Astrocyte (in vitro differentiated cells and primary cell): ENCODE measurements around the gene DNAJC7. TPM values are rescaled to one million over a fixed set of nuclear protein-coding genes. Genes with fewer than 3 reads are reported as not detected.

ENCODE experiments used
- DNase-seq: peaks from one replicate; pipeline ENCODE4 v3.0.0-alpha.2; 2010; ENCODE audit warnings: low read depth
- FAIRE-seq: peaks from 2 replicates; lab custom pipeline; 2011; peaks lifted over from hg19 to GRCh38; lab: Jason Lieb, UNC
- H2AFZ ChIP-seq: 2 replicates; pipeline ENCODE4 v1.6.0; 2012; ENCODE audit warnings: low read depth, low read length, inconsistent platforms
- H3K27ac ChIP-seq: 2 replicates; pipeline ENCODE4 v1.5.1; 2011; ENCODE audit warnings: low read depth, low read length, inconsistent platforms
- H3K27me3 ChIP-seq: 2 replicates; pipeline ENCODE4 v1.6.0; 2011; ENCODE audit warnings: low read length, inconsistent platforms; ENCODE audit not compliant: insufficient read depth
- H3K36me3 ChIP-seq: 2 replicates; pipeline ENCODE4 v1.5.1; 2011; ENCODE audit warnings: low read length, inconsistent platforms; ENCODE audit not compliant: insufficient read depth
- H3K4me1 ChIP-seq: 2 replicates; pipeline ENCODE4 v1.5.1; 2011; ENCODE audit warnings: low read length, inconsistent platforms; ENCODE audit not compliant: insufficient read depth
- H3K4me2 ChIP-seq: 2 replicates; pipeline ENCODE4 v1.6.0; 2012; ENCODE audit warnings: low read length, inconsistent platforms
- H3K4me3 ChIP-seq: 2 replicates; pipeline ENCODE4 v1.5.1; 2011; ENCODE audit warnings: low read depth, mild to moderate bottlenecking, low read length, inconsistent platforms; ENCODE audit not compliant: insufficient read depth
- H3K79me2 ChIP-seq: 2 replicates; pipeline ENCODE4 v1.6.0; 2012; ENCODE audit warnings: mild to moderate bottlenecking, low read length, inconsistent platforms; ENCODE audit not compliant: insufficient read depth
- H3K9ac ChIP-seq: 2 replicates; pipeline ENCODE4 v1.6.0; 2012; ENCODE audit warnings: mild to moderate bottlenecking, low read length, inconsistent platforms
- H3K9me3 ChIP-seq: 2 replicates; pipeline ENCODE4 v1.5.1; 2012; ENCODE audit warnings: low read depth, mild to moderate bottlenecking, low read length, inconsistent platforms; ENCODE audit not compliant: insufficient read depth
- H4K20me1 ChIP-seq: 2 replicates; pipeline ENCODE4 v1.6.0; 2012; ENCODE audit warnings: low read length, inconsistent platforms; ENCODE audit not compliant: insufficient read depth
- H3K27ac Mint-ChIP-seq: one replicate; pipeline ENCODE4 v1.8.0; 2021; ENCODE audit warnings: mild to moderate bottlenecking, mixed read lengths; ENCODE audit not compliant: unreplicated experiment
- H3K27me3 Mint-ChIP-seq: one replicate; pipeline ENCODE4 v1.8.0; 2021; ENCODE audit warnings: low read depth, mixed read lengths; ENCODE audit not compliant: unreplicated experiment
- H3K36me3 Mint-ChIP-seq: one replicate; pipeline ENCODE4 v1.8.0; 2021; ENCODE audit warnings: low read depth, mixed read lengths; ENCODE audit not compliant: unreplicated experiment
- H3K4me1 Mint-ChIP-seq: one replicate; pipeline ENCODE4 v1.8.0; 2021; ENCODE audit warnings: low read depth, mixed read lengths; ENCODE audit not compliant: unreplicated experiment
- H3K4me3 Mint-ChIP-seq: one replicate; pipeline ENCODE4 v1.8.0; 2021; ENCODE audit warnings: mild to moderate bottlenecking, moderate library complexity, mixed read lengths; ENCODE audit not compliant: unreplicated experiment
- H3K9me3 Mint-ChIP-seq: one replicate; pipeline ENCODE4 v1.8.0; 2021; ENCODE audit warnings: mild to moderate bottlenecking, mixed read lengths; ENCODE audit not compliant: unreplicated experiment
- EZH2 ChIP-seq: IDR thresholded peaks from 2 replicates; pipeline ENCODE4 v1.6.1; 2012; ENCODE audit warnings: mild to moderate bottlenecking, low read length, inconsistent platforms; ENCODE audit not compliant: insufficient read depth
- total RNA-seq: library from RNA; stranded (reverse); gene quantifications from 2 replicates; pipeline ENCODE4 v1.2.1, GENCODE V29; 2021
- TF ChIP-seq, protein P1 (sequence below): IDR thresholded peaks from 2 replicates; pipeline ENCODE4 v1.5.1; 2011; ENCODE audit warnings: low read depth, mild to moderate bottlenecking, inconsistent platforms, low read length, moderate library complexity; ENCODE audit not compliant: insufficient read depth

Gene DNAJC7
- total RNA-seq, 1 donor from 2014 or later = 96.0 TPM

DNA sequence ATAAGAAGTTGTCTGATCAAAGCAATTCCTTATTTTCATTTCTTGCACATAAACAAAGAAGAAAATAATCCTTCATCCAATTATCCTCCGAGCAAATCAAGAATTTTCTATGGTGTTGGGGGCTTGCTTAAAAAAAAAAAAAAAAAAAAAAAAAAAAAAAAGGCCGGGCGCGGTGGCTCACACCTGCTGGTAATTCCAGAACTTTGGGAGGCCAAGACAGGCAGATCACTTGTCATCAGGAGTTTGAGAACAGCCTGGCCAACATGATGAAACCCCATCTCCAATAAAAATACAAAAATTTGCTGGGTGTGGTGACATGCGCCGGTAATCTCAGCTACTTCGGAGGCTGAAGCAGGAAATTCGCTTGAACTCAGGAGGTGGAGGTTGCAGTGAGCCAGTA, 31.3 kb downstream of the DNAJC7 start:
- Mint-ChIP-seq H3K27me3 (no peaks in the 10 kb centered on the region), H3K4me1 (peaks cover 14% of the 10 kb centered on the region), H3K27ac (no peak overlapping the region), H3K36me3 (peaks cover 26% of the 10 kb centered on the region), H3K9me3 (no peaks in the 10 kb centered on the region), H3K4me3 (no peak overlapping the region)
- Histone ChIP-seq H3K27ac (no peak overlapping the region), H2AFZ (no peak overlapping the region), H3K4me2 (no peak overlapping the region), H3K4me1 (peaks cover 6% of the 10 kb centered on the region), H3K79me2 (peaks cover 2% of the 10 kb centered on the region), H3K36me3 (peaks cover 66% of the 10 kb centered on the region), H4K20me1 (peaks cover 22% of the 10 kb centered on the region), H3K9me3 (no peaks in the 10 kb centered on the region), H3K4me3 (no peak overlapping the region), H3K27me3 (no peaks in the 10 kb centered on the region), H3K9ac (no peak overlapping the region)
- no peak for DNase-seq
- FAIRE-seq = no peak
- TF ChIP-seq EZH2 = no peak
- TF ChIP-seq, protein P1, sequence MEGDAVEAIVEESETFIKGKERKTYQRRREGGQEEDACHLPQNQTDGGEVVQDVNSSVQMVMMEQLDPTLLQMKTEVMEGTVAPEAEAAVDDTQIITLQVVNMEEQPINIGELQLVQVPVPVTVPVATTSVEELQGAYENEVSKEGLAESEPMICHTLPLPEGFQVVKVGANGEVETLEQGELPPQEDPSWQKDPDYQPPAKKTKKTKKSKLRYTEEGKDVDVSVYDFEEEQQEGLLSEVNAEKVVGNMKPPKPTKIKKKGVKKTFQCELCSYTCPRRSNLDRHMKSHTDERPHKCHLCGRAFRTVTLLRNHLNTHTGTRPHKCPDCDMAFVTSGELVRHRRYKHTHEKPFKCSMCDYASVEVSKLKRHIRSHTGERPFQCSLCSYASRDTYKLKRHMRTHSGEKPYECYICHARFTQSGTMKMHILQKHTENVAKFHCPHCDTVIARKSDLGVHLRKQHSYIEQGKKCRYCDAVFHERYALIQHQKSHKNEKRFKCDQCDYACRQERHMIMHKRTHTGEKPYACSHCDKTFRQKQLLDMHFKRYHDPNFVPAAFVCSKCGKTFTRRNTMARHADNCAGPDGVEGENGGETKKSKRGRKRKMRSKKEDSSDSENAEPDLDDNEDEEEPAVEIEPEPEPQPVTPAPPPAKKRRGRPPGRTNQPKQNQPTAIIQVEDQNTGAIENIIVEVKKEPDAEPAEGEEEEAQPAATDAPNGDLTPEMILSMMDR = no peak

DNA sequence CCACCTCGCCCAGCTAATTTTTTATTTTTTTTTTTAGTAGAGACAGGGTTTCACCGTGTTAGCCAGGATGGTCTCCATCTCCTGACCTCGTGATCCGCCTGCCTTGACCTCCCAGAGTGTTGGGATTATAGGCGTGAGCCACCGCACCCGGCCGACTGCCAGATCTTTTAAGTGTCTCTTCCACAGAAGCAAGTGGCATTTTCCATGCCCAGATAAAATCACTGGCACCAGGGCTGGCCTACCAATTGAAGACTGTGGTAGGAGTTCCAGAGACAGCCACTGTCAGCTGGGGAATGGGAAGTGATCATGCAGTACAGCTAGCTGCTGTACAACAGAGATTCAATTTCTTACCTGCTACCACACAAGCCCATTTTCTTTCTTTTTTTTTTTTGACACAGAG, 32.8 kb downstream of the DNAJC7 start:
- DNase-seq (no peak), FAIRE-seq (no peak)
- peaks cover 24% of the 10 kb centered on the region for H3K36me3 Mint-ChIP-seq
- peaks cover 6% of the 10 kb centered on the region for H3K4me1 ChIP-seq
- no peak overlapping the region for H3K4me3 Mint-ChIP-seq
- H3K36me3 ChIP-seq = peaks cover 60% of the 10 kb centered on the region
- no peak overlapping the region for H3K27ac ChIP-seq
- peaks cover 14% of the 10 kb centered on the region for H3K4me1 Mint-ChIP-seq
- H3K9me3 ChIP-seq = no peaks in the 10 kb centered on the region
- H4K20me1 ChIP-seq = peaks cover 22% of the 10 kb centered on the region
- H3K4me2 ChIP-seq = no peak overlapping the region
- H3K9ac ChIP-seq = no peak overlapping the region
- H3K79me2 ChIP-seq = no peaks in the 10 kb centered on the region
- no peak overlapping the region for H3K27ac Mint-ChIP-seq
- H3K27me3 ChIP-seq = no peaks in the 10 kb centered on the region
- no peak overlapping the region for H3K4me3 ChIP-seq
- no peak for TF ChIP-seq EZH2
- TF ChIP-seq, protein P1 = no peak
- H3K27me3 Mint-ChIP-seq = no peaks in the 10 kb centered on the region
- H3K9me3 Mint-ChIP-seq = no peaks in the 10 kb centered on the region
- H2AFZ ChIP-seq = no peak overlapping the region

DNA sequence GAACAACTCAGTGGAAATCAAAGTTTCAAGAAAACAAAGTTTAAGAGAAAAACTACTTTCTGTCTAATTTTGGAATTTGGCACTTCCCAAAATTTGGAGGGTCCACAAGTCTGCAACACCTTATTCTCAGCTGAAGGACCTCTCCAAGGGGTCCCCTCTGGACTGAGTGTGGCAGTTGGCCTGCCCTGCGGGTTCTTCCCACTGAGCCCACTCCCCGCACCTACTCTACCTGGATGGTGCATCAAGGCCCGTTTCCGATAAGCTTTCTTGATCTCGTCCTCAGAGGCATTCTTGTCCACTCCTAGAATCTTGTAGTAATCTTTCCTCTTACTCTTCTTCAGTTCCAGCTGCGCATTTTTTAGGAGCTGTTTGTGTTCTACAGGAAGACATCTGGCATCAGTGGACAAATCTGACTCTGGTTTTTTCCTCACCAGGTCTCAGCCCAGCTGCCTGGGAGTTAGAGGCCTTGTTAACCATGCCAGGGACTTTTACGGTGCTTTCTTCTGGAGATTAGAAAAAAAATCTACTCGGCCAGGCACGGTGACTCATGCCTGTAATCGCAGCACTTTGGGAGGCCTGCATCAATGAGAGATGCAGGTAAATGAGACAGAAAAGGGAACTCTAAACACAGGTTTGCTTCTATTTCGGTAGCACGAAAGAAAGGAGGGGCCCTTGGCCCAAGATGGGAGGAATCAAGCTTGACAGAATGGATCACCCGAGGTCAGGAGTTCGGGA, 35.0 kb downstream of the DNAJC7 start:
- Mint-ChIP-seq H3K27ac (peak overlapping the region; percentile 72), H3K27me3 (no peaks in the 10 kb centered on the region), H3K36me3 (peaks cover 23% of the 10 kb centered on the region), H3K4me3 (no peak overlapping the region), H3K9me3 (no peaks in the 10 kb centered on the region), H3K4me1 (peaks cover 8% of the 10 kb centered on the region)
- no peak for FAIRE-seq
- H3K36me3 ChIP-seq = peaks cover 47% of the 10 kb centered on the region
- no peak overlapping the region for H3K4me3 ChIP-seq
- DNase-seq = peak; percentile 50
- H3K27me3 ChIP-seq = no peaks in the 10 kb centered on the region
- H3K4me2 ChIP-seq = no peak overlapping the region
- no peak for TF ChIP-seq EZH2
- TF ChIP-seq, protein P1 = no peak
- H3K9me3 ChIP-seq = no peaks in the 10 kb centered on the region
- peaks cover 15% of the 10 kb centered on the region for H4K20me1 ChIP-seq
- peaks cover 6% of the 10 kb centered on the region for H3K4me1 ChIP-seq
- peaks cover 4% of the 10 kb centered on the region for H3K79me2 ChIP-seq
- H3K9ac ChIP-seq = peak overlapping the region; percentile 23
- no peak overlapping the region for H2AFZ ChIP-seq
- no peak overlapping the region for H3K27ac ChIP-seq
